OCI-M1 (cell line): ENCODE data around the gene KLHL12.
"Not testable (repeated sequence)": the region's sequence is repeated elsewhere in the genome, so short reads cannot be mapped to it uniquely, and the experiment has no call there.

Source experiments
- DNase-seq: peaks from one replicate; lab custom pipeline; 2025; lab: John Stamatoyannopoulos, UW

Gene KLHL12

GRCh38 chr1:202951437-202951836 is 24.4 kb upstream of the KLHL12 start:
- no peak for DNase-seq

GRCh38 chr1:202945483-202945882 is 18.4 kb upstream of the KLHL12 start:
- no peak for DNase-seq

- DNase-seq: peak; percentile 59
Observed at GRCh38 chr1:202944438-202944921, 17.4 kb upstream of the KLHL12 start.

GRCh38 chr1:202942426-202942825 is 15.4 kb upstream of the KLHL12 start:
- no peak for DNase-seq

- DNase-seq: no peak
Observed at GRCh38 chr1:202941372-202941771, 14.3 kb upstream of the KLHL12 start.

- no peak for DNase-seq
Observed at GRCh38 chr1:202940561-202940960, 13.5 kb upstream of the KLHL12 start.

- DNase-seq: peak; percentile 49
Observed at GRCh38 chr1:202938287-202938925, 11.4 kb upstream of the KLHL12 start.

GRCh38 chr1:202936409-202936808 is 9.4 kb upstream of the KLHL12 start:
- DNase-seq: not testable (repeated sequence)

GRCh38 chr1:202935844-202936243 is 8.8 kb upstream of the KLHL12 start:
- DNase-seq: no peak

GRCh38 chr1:202934755-202935154 is 7.7 kb upstream of the KLHL12 start:
- no peak for DNase-seq

GRCh38 chr1:202932476-202932875 is 5.4 kb upstream of the KLHL12 start:
- no peak for DNase-seq

- no peak for DNase-seq
Observed at GRCh38 chr1:202923533-202923932, 3.5 kb downstream of the KLHL12 start.

- DNase-seq: no peak
Observed at GRCh38 chr1:202919615-202920014, 7.4 kb downstream of the KLHL12 start.

GRCh38 chr1:202915146-202915545 is 11.9 kb downstream of the KLHL12 start:
- DNase-seq: no peak

- not testable (repeated sequence) for DNase-seq
Observed at GRCh38 chr1:202912476-202912875, 14.6 kb downstream of the KLHL12 start.

GRCh38 chr1:202909494-202909893 is 17.5 kb downstream of the KLHL12 start:
- no peak for DNase-seq

GRCh38 chr1:202908998-202909397 is 18.0 kb downstream of the KLHL12 start:
- no peak for DNase-seq

- no peak for DNase-seq
Observed at GRCh38 chr1:202905331-202905730, 21.7 kb downstream of the KLHL12 start.

- DNase-seq: not testable (repeated sequence)
Observed at GRCh38 chr1:202903808-202904207, 23.2 kb downstream of the KLHL12 start.

- DNase-seq: no peak
Observed at GRCh38 chr1:202901555-202901954, 25.5 kb downstream of the KLHL12 start.

GRCh38 chr1:202892501-202892900 is 34.5 kb downstream of the KLHL12 start:
- no peak for DNase-seq

GRCh38 chr1:202890392-202890791 is 36.6 kb downstream of the KLHL12 start:
- no peak for DNase-seq

GRCh38 chr1:202888531-202889360 is 38.3 kb downstream of the KLHL12 start, which contains the start of gene RABIF:
Gene RABIF (minus strand): TSS chr1:202889149. CDS start chr1:202889098, 51 bp downstream.
- DNase-seq: peak; percentile 99
